ENCODE data around the gene ARID1A.

- TF ChIP-seq SIN3A (IDR thresholded peaks at IDR 0.05; ENCODE audit: borderline replicate concordance, insufficient read depth, low read length) (no peak), TAF1 (IDR thresholded peaks at IDR 0.05; ENCODE audit: borderline replicate concordance, insufficient read depth, low read length) (no peak), REST (IDR thresholded peaks at IDR 0.05; ENCODE audit: insufficient read depth in 1 of 2, low read depth in 2 of 2, low read length in 2 of 2) (no peak)
Observed at GRCh38 chr1:26794391-26794790, 98.6 kb downstream of the ARID1A start.

Measured in PFSK-1 (cell line).